Ishikawa (cell line): ENCODE data around the gene MTERF4.
A peak's percentile ranks its signal among the peaks of the same experiment; 100 is the strongest.

Source experiments
- CEBPB ChIP-seq: IDR thresholded peaks from 2 replicates; pipeline ENCODE4 v1.6.1; 2012
- CREB1 ChIP-seq: IDR thresholded peaks from 2 replicates; pipeline ENCODE4 v1.6.1; 2012; ENCODE audit warnings: low read depth
- EGR1 ChIP-seq: IDR thresholded peaks from 2 replicates; pipeline ENCODE4 v1.6.1; 2012
- EP300 ChIP-seq: IDR thresholded peaks from 2 replicates; pipeline ENCODE4 v1.6.1; 2012; ENCODE audit warnings: borderline replicate concordance
- FOXM1 ChIP-seq: IDR thresholded peaks from 2 replicates; pipeline ENCODE4 v1.6.1; 2012; ENCODE audit warnings: low read depth, borderline replicate concordance
- NFIC ChIP-seq: IDR thresholded peaks from 2 replicates; pipeline ENCODE4 v1.6.1; 2012
- RAD21 ChIP-seq: IDR thresholded peaks from 2 replicates; pipeline ENCODE4 v1.6.1; 2012; ENCODE audit warnings: low read depth
- TAF1 ChIP-seq: IDR thresholded peaks from 2 replicates; pipeline ENCODE4 v1.6.1; 2012; ENCODE audit warnings: low read depth, mild to moderate bottlenecking
- TCF12 ChIP-seq: IDR thresholded peaks from 2 replicates; pipeline ENCODE4 v1.6.1; 2012; ENCODE audit warnings: low read depth
- TEAD4 ChIP-seq: IDR thresholded peaks from 2 replicates; pipeline ENCODE4 v1.6.1; 2012
- YY1 ChIP-seq: IDR thresholded peaks from 2 replicates; pipeline ENCODE4 v1.6.1; 2012; ENCODE audit warnings: low read depth
- ZBTB7A ChIP-seq: IDR thresholded peaks from 2 replicates; pipeline ENCODE4 v1.6.1; 2012; ENCODE audit warnings: low read depth
- TF ChIP-seq, protein P1 (sequence below): IDR thresholded peaks from 2 replicates; pipeline ENCODE4 v1.6.1; 2012
- TF ChIP-seq, protein P2 (sequence below): IDR thresholded peaks from 2 replicates; pipeline ENCODE4 v1.6.1; 2012
- TF ChIP-seq, protein P3 (sequence below): IDR thresholded peaks from 2 replicates; pipeline ENCODE4 v1.6.1; 2012; ENCODE audit warnings: low read depth, mild to moderate bottlenecking

MTERF4 gene

DNA sequence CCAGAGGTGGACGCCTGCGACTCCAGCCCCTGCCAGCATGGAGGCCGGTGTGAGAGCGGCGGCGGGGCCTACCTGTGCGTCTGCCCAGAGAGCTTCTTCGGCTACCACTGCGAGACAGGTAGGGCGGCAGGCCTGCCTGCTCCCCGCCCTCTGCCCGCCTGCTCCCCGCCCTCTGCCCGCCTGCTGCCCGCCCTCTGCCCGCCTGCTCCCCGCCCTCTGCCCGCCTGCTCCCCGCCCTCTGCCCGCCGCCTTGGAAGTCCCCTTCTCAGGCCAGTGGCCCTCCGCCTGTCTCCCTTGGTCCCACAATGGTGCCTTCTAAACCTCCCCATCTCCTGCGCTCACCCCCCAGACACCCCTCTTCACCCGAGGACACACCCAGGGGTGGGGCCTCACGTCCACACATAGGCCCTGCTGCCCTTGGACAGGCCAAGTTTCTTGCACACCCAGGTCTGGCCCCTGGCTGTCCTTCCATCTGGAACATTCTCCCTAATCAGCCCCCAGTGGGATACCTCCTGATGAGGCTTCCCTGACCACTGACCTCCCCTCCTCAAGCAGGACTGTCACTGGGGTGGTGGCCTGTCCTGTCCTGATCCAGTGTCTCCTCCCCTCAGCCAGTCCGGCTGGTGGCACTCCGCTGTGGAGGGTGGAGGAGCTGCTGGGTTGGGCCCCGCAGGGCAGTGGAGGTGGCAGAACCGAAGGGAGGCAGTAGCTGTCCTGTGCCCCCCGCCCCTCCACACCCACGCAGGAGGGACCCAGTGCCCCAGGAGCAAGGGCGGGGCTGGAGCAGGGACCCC lies 37.9 kb downstream of the MTERF4 start:
- TF ChIP-seq TAF1 (no peak), EP300 (no peak), EGR1 (no peak), CREB1 (no peak), NFIC (no peak), CEBPB (no peak), ZBTB7A (no peak), FOXM1 (no peak), TCF12 (no peak), TEAD4 (no peak), RAD21 (no peak), YY1 (no peak)
- TF ChIP-seq, protein P1, sequence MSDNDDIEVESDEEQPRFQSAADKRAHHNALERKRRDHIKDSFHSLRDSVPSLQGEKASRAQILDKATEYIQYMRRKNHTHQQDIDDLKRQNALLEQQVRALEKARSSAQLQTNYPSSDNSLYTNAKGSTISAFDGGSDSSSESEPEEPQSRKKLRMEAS: no peak
- TF ChIP-seq, protein P2, sequence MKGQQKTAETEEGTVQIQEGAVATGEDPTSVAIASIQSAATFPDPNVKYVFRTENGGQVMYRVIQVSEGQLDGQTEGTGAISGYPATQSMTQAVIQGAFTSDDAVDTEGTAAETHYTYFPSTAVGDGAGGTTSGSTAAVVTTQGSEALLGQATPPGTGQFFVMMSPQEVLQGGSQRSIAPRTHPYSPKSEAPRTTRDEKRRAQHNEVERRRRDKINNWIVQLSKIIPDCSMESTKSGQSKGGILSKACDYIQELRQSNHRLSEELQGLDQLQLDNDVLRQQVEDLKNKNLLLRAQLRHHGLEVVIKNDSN: no peak

DNA sequence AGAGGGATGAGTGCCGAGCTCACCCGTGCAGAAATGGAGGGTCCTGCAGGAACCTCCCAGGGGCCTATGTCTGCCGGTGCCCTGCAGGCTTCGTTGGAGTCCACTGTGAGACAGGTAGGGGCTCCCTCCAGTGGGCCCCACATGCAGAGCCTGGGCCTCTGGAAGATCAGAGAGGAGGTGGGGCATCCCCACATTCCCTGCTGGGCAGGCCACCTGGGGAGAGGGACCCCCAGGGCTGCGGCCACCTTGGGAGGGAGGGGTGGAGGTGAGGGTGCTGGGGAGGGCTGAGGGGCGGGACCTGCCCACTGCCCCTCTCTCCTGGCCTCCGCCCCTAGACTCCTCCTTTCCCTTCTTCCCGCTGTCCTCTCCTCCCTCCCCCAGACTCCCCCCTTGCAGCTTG lies 38.5 kb downstream of the MTERF4 start:
- peak; percentile 44 for TF ChIP-seq RAD21
- TF ChIP-seq, protein P3, sequence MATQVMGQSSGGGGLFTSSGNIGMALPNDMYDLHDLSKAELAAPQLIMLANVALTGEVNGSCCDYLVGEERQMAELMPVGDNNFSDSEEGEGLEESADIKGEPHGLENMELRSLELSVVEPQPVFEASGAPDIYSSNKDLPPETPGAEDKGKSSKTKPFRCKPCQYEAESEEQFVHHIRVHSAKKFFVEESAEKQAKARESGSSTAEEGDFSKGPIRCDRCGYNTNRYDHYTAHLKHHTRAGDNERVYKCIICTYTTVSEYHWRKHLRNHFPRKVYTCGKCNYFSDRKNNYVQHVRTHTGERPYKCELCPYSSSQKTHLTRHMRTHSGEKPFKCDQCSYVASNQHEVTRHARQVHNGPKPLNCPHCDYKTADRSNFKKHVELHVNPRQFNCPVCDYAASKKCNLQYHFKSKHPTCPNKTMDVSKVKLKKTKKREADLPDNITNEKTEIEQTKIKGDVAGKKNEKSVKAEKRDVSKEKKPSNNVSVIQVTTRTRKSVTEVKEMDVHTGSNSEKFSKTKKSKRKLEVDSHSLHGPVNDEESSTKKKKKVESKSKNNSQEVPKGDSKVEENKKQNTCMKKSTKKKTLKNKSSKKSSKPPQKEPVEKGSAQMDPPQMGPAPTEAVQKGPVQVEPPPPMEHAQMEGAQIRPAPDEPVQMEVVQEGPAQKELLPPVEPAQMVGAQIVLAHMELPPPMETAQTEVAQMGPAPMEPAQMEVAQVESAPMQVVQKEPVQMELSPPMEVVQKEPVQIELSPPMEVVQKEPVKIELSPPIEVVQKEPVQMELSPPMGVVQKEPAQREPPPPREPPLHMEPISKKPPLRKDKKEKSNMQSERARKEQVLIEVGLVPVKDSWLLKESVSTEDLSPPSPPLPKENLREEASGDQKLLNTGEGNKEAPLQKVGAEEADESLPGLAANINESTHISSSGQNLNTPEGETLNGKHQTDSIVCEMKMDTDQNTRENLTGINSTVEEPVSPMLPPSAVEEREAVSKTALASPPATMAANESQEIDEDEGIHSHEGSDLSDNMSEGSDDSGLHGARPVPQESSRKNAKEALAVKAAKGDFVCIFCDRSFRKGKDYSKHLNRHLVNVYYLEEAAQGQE: no peak
- TF ChIP-seq NFIC: no peak
- TF ChIP-seq TCF12: no peak

DNA sequence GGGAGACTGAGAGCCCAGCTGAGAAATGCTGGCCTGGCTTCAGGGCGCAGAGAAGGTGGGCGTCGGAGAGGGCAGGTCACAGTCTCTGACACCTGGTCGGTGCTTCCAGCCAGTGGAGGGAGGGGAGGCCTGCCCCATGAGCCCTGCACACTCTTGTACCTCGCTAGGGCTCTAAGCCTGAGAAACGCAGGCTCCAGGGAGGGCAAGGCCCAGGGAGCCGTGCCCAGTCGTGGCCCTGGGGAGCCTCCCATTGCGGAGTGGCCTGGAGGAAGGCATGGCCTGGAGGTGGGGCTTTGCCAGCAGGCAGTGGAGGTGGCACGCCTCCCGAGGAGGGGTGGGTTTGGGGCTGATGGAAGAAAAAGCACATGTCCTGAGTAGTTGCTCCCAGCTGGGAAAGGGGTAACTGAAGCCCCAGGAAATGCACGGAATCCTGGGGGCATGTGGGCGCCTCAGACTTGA lies 39.0 kb downstream of the MTERF4 start:
- TF ChIP-seq TAF1: no peak
- TF ChIP-seq TCF12: no peak
- no peak for TF ChIP-seq NFIC
- TF ChIP-seq, protein P2: no peak
- TF ChIP-seq CEBPB: no peak
- TF ChIP-seq ZBTB7A: no peak
- no peak for TF ChIP-seq RAD21
- TF ChIP-seq CREB1: no peak

DNA sequence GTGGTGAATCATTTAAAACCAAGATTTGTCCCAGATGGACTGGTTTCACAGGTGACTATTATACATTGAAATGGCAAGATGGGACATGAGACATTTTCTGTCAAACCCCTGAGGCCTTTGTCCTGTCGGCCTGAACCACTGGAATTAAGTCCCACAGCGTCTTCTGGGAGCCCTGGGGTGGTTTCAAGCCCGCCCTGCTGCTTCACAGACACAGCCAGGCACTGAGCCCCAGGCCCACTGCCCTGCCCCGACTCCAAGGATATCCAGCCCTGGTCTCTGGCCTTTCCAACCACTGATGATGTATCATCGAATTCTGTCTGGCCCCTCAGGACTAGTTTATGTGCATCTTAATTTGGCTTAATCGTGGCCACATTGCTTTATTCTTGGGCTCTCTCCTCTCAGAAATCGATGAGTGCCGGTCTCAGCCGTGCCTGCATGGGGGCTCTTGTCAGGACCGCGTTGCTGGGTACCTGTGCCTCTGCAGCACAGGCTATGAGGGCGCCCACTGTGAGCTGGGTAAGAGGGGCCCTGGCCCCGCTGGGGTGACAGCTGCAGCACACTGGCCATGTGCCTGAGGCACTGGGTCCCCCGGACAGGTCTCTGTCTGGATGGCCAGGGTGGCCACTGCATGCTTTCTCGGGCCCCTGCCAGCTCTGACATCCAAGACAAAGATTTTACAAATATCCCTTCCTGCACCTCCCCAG lies 39.5 kb downstream of the MTERF4 start:
- TF ChIP-seq RAD21 (no peak), EP300 (no peak)

DNA sequence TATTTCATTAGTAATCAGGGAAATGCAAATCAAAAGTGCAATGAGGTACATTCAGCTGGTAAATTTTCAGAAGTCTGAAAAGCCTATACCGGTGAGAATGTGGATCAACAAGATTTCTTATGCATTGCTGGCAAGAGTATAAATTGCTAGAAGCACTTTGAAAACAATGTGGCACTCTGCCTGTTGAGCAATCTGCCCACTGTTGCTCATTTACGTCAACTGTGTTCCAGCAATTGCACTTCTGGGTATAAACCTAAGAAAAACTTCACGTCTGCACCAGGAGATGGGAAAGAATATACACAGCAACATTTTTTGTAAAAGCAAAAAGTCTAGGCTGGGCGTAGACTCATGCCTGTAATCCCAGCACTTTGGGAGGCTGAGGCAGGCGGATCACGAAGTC lies 40.8 kb downstream of the MTERF4 start:
- TF ChIP-seq TCF12 (no peak), CEBPB (peak; percentile 72), CREB1 (no peak), FOXM1 (no peak)
- TF ChIP-seq, protein P3: no peak
- TF ChIP-seq, protein P1: no peak

DNA sequence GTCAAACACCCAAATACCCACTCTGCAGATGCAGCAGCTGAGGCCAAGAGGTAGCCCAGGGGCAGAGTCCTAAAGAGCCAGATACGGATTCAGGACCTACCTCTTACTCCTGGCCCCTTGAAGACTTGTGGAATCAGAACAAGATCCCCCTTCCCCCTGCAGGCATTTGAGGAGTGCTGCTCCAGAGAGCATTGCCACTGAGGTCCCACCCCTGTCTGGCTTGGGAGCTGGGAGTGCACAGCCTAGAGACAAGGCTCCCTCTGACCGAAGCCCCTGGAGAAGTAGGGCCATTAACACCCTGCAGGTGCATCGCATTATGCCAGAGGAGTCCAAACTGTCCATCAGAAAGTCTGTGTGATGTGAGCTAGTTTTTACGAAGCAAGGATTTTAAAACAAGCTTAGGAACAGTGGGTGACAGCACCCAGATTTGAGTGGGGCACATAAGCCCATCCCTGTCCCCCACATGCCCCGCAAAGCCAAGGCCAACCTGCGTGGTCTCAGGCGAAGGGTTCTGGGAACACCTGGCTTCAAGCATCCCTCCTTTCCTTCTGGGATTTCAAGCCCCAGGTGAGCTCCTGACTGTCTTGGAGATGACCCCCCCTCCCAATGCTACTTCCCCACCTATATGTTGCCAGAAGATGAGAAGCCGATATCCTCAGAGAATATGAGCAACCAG lies 48.4 kb downstream of the MTERF4 start:
- TF ChIP-seq CEBPB (no peak), EGR1 (no peak), RAD21 (no peak), ZBTB7A (no peak), CREB1 (no peak), FOXM1 (no peak)
